ENCODE results near the gene NRN1.
"Not testable (repeated sequence)": the region's sequence is repeated elsewhere in the genome, so short reads cannot be mapped to it uniquely, and the experiment has no call there.

The NRN1 gene

DNA sequence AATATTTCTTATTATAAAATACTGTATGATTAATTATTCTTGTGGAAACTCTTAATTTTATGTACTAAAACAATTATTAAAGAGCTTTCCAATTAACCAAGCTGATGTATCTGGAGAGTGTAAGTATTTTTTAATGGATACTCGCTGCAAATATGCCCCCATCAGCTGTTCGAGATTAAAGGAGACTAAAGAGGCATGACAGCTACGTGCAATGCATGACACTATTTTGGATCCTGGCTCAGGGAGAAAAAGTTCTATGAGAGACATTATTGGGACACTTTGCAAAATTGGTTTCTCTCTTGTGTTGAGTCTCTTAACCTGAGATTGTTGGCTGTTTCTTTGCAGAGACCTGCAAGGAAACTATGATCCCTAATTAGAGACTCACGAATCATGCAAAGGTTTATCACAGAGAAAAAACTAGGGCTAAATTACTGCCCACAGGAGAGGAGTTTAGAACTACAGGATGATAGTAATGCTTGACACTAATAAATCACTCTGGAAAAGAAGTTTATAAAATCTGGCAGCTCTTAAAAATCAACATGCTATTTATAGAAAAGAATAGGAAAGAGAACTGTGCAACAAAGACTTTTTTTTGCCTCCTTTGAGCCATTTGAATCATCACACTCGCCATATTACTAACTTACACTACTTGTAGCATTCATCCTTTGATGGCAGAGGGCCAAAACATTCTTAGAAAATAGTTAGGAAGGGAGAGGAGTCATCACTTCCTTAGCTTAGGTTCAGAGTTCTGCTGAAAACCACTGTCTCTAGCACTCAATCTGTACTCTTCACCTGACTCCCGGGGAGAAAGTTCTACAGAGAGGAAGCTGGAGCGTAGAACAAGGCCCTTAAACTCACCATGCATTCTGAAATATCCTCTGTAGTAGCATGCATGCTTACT lies 25.3 kb downstream of the NRN1 start:
- DNase-seq (ENCODE audit: low read depth): peak; percentile 51

DNA sequence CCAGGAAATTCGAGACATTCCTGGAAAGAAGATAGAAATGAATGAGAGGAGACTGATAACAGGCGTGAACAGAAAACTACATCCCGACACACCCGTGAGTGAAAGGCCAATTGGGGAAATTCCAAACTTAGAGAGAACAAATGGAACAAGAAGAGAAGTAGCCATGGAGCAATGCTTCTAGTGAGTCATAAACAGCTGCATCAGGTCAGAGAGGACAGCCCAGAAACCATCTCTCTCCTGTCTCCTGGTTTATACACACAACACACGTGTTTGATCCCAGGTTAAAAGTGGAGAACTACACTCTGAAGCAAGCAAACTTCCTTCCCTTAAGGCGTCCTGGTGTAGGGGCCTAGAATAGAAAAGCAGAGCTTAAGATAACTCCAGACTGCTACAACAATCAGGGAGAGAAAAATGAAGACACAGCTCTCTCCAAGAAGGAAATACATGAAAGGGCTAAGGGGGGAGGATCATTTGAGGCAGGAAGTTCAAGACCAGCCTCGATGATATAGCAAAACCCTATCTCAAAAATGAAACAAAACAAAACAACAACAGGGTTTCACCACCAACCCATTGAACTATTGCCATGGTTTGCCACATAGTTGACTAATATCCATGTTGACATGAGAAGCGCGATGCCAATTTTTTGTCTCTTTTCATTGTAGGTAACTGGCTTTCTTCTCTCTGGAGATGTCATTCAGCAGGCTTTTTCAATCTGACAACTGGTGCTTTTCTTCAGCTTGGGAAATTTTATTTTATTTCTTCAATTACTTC lies 26.9 kb downstream of the NRN1 start:
- no peak for DNase-seq (ENCODE audit: low read depth)

GRCh38 chr6:5976811-5977210 lies 29.9 kb downstream of the NRN1 start:
- no peak for DNase-seq (ENCODE audit: low read depth)

DNA sequence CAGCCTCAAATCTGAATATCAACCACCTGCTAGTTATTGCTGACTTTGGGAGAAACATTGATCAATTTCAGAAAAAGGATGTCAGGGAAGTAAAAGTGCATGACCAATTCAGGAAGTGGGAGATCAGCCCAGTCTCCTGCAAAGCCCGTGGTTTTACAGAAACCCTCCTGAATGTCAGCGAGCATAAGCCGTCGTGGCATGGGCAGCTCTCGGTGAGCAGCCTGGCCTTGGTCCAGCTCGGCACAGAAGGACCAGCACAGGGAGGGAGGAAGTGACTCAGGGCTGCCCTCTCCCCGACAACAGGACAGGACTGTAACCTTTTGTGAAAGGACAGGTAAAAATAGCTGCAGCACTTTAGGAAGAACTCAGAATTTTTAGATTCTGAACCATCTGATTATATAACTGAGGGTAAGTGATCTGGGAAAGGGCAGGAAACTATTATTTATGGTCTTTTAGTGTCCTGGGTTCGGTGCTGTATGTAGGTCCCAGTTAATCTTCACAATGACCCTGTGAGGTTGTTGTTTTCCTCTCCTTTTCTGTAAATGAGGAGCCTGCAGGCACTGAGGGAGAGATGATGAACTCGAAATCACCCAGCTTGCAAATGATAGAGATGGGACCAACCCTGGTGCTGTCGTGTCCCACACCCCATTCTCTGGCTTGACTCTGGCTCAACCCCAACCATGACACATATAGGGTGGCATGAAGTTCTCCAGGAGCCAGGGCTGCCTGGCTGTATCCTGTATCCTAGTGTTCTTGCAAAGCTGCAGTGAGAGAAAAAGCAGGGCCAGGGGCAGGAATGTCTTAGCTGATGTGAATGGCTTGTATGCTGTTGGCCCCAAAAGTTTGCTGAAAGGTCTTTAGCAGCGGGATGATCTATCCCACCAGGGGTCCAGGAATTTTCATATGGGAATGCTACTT lies 37.6 kb downstream of the NRN1 start:
- peak; percentile 3 for DNase-seq (ENCODE audit: low read depth)

GRCh38 chr6:5968036-5968435 lies 38.7 kb downstream of the NRN1 start:
- DNase-seq (ENCODE audit: low read depth): not testable (repeated sequence)

DNA sequence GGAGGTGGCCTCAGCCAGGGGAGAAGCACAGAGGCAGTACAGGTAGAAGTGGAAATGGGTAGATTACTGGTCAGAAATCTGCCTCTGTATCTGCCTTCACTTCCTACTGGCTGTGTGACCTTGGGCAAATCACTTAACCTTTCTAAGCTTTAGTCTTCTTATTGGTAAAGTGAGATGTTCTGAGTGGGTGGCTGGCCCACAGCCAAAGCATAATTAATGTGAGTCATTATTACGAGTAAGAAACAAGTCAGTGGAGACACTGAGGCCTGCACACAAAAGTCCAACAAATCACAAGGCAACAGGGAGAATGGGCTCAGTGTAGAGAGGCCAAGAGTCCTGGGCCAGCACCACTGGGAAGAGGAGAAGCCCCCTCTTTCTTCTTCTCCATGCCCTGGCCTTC lies 39.1 kb downstream of the NRN1 start:
- DNase-seq (ENCODE audit: low read depth): no peak

- DNase-seq (ENCODE audit: low read depth): no peak
Measured at GRCh38 chr6:5962794-5963193, 43.9 kb downstream of the NRN1 start.

DNA sequence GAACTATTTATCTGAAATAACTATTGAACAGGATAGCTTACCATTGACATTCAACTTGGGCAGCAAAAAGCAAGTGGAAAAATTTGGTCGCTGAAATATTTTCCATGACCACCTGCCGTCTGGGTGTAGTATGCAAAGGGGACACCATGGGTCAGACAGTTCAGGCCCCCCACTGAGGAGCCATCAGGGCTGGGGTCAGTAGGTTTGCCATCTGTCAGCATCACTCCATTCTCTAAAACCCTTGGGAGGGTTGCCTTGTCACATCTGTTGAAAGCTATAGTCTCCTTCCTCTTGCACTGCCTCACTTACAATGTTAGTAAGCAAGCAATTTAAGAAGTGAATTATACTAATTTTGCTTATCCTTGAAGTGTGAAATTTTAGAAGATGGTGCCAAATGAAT lies 44.9 kb downstream of the NRN1 start:
- DNase-seq (ENCODE audit: low read depth): no peak

DNA sequence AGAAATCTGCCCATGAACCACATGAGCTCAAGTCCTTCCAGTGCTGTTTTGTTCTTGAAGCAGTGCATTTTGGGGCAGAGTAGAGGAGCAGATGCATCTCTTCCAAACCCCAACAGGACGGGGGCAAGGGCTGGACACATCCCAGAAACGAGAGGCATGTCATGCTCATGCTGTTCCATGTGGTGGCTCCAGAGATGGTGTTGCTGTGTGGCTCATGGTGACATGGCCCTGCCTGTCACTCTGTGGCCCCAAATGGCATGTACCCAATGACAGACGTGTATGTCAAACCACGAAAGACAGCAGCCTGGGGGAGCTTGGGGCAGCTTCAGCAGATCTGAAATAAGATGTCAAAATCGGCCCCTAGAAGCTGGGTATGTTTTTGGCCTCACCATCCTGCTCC lies 46.3 kb downstream of the NRN1 start:
- no peak for DNase-seq (ENCODE audit: low read depth)

DNA sequence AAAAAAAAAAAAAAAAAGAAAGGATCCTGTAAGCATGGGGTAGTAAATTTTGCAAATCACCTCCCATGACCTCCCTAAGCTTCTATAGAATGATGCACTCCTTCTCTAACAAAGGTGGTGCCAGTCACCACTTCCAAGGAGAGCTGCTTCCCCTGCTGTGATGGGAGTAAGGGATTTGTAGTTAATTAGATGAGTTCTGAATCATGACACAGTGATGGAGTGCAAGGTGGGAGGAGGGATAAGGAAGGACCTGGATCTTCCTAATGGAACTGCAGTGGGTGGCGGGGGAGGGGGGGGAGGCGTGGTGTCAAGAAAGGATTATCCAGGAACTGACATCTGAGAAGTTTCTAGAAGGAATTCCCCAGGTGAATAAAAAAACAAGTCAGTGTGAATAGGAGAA lies 47.8 kb downstream of the NRN1 start:
- no peak for DNase-seq (ENCODE audit: low read depth)

DNA sequence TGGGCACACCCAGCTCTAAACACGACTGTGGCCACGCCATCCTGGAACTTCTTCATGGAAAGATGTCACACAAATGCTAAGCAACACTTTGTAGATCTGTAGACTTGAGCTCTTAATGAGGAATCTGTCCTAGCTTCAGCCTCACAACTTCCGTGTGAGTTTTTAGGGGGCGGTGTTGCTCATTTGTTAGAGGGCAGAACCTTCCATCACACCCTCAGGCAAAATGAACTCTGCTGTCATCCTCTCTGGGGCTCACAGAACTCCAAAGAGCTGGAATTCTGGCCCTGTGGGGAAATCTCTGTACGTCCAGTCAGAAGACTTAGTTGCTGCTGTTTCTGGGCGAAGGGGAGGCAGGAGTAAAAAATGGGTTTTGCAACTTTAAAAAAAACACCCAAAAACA lies 49.8 kb downstream of the NRN1 start:
- DNase-seq (ENCODE audit: low read depth): no peak

DNA sequence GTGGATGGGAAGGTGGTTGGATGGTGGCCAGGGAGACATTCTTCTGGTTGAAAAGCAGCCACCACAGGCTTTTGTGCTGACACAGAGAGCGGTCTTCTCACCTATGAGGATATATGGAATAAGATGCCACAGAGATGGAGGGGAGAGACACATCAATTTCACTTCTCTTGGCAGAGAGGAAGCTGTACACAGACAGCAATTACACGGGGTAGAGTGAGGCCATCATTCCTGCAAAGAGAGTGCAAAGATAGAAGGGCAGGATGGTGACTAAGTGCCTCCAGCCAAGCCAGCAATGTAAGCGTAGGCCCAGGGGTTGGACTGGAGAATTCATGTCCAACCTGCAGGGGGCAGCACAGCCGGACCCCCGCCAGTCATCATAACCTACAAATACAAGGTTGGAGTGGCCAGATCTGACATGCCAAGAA lies 56.4 kb downstream of the NRN1 start:
- no peak for DNase-seq (ENCODE audit: low read depth)
